Glutamatergic neuron (in vitro differentiated cells): ENCODE data around the gene HDAC10. TPM values are rescaled to one million over a fixed set of nuclear protein-coding genes. Genes with fewer than 3 reads are reported as not detected.

Experiments used
- DNase-seq: peaks from one replicate; pipeline ENCODE4 v3.0.0; 2022
- H3K27ac Mint-ChIP-seq: one replicate; pipeline ENCODE4 v1.8.0; 2020; ENCODE audit warnings: mild to moderate bottlenecking, mixed read lengths, inconsistent platforms; ENCODE audit not compliant: unreplicated experiment
- H3K27me3 Mint-ChIP-seq: one replicate; pipeline ENCODE4 v1.8.0; 2020; ENCODE audit warnings: mild to moderate bottlenecking, moderate library complexity, mixed read lengths, inconsistent platforms; ENCODE audit not compliant: unreplicated experiment
- H3K36me3 Mint-ChIP-seq: one replicate; pipeline ENCODE4 v1.8.0; 2020; ENCODE audit warnings: mild to moderate bottlenecking, mixed read lengths, inconsistent platforms; ENCODE audit not compliant: unreplicated experiment
- H3K4me1 Mint-ChIP-seq: one replicate; pipeline ENCODE4 v1.8.0; 2020; ENCODE audit warnings: mild to moderate bottlenecking, low read depth, mixed read lengths, inconsistent platforms; ENCODE audit not compliant: unreplicated experiment
- H3K4me3 Mint-ChIP-seq: one replicate; pipeline ENCODE4 v1.8.0; 2020; ENCODE audit warnings: mild to moderate bottlenecking, mixed read lengths, inconsistent platforms; ENCODE audit not compliant: unreplicated experiment
- H3K9me3 Mint-ChIP-seq: one replicate; pipeline ENCODE4 v1.8.0; 2020; ENCODE audit warnings: mild to moderate bottlenecking, moderate library complexity, mixed read lengths, inconsistent platforms; ENCODE audit not compliant: unreplicated experiment
- CTCF ChIP-seq: fragments of 200-600 bp; sonication (generic); IDR thresholded peaks from one replicate; pipeline ENCODE4 v1.5.0; 2021; ENCODE audit not compliant: partially characterized antibody, unreplicated experiment
- total RNA-seq: library from RNA; stranded (reverse); fragmentation: NEBNext Ultra II Directional; extraction: Animal tissue kit (Norgen Biotek cat#: 25700); gene quantifications from one replicate; pipeline ENCODE4 v1.2.1, GENCODE V29; 2021; ENCODE audit not compliant: unreplicated experiment

HDAC10 gene
- total RNA-seq, 1 donor from 2014 or later = 88.2 TPM

GRCh38 chr22:50260801-50261614 is 9.9 kb upstream of the HDAC10 start:
- H3K4me3 Mint-ChIP-seq = peak overlapping the region; percentile 76
- H3K4me1 Mint-ChIP-seq = no peaks in the 10 kb centered on the region
- H3K27ac Mint-ChIP-seq = no peak overlapping the region
- TF ChIP-seq CTCF = no peak
- no peaks in the 10 kb centered on the region for H3K36me3 Mint-ChIP-seq
- H3K9me3 Mint-ChIP-seq = no peaks in the 10 kb centered on the region
- H3K27me3 Mint-ChIP-seq = peaks cover 9% of the 10 kb centered on the region
- peak; percentile 75 for DNase-seq

GRCh38 chr22:50260434-50260800 is 9.4 kb upstream of the HDAC10 start:
- peak overlapping the region; percentile 76 for H3K4me3 Mint-ChIP-seq
- no peak for TF ChIP-seq CTCF
- H3K9me3 Mint-ChIP-seq = no peaks in the 10 kb centered on the region
- no peaks in the 10 kb centered on the region for H3K4me1 Mint-ChIP-seq
- H3K27ac Mint-ChIP-seq = no peak overlapping the region
- peaks cover 10% of the 10 kb centered on the region for H3K27me3 Mint-ChIP-seq
- no peak for DNase-seq
- no peaks in the 10 kb centered on the region for H3K36me3 Mint-ChIP-seq

- TF ChIP-seq CTCF = no peak
- Mint-ChIP-seq H3K36me3 (no peaks in the 10 kb centered on the region), H3K27me3 (peaks cover 12% of the 10 kb centered on the region), H3K27ac (no peak overlapping the region), H3K9me3 (peaks cover 2% of the 10 kb centered on the region), H3K4me1 (no peaks in the 10 kb centered on the region), H3K4me3 (no peak overlapping the region)
- DNase-seq = no peak
Observed at GRCh38 chr22:50259302-50259701, 8.2 kb upstream of the HDAC10 start.

- DNase-seq = no peak
- H3K4me1 Mint-ChIP-seq = no peaks in the 10 kb centered on the region
- H3K27me3 Mint-ChIP-seq = peaks cover 12% of the 10 kb centered on the region
- H3K27ac Mint-ChIP-seq = no peak overlapping the region
- peaks cover 2% of the 10 kb centered on the region for H3K9me3 Mint-ChIP-seq
- H3K36me3 Mint-ChIP-seq = no peaks in the 10 kb centered on the region
- TF ChIP-seq CTCF = no peak
- no peak overlapping the region for H3K4me3 Mint-ChIP-seq
Observed at GRCh38 chr22:50258361-50259292, 7.6 kb upstream of the HDAC10 start.
